ENCODE measurements around the gene EARS2. TPM values are rescaled to one million over a fixed set of nuclear protein-coding genes. Genes with fewer than 3 reads are reported as not detected.

EARS2 gene
- total and polyA plus RNA-seq, 9 of the 15 experiments (the other 6 are each of a cell fraction or from before 2014, with no cell fraction given) = 17.6 to 58.6 (median 36.3) TPM

- Histone ChIP-seq H4K20me1 (replicated peaks; ENCODE audit: control insufficient read depth, insufficient read depth, low read length) (peaks cover 15% of the 10 kb centered on the region), H3K4me1 (replicated peaks in 1 of 2; ENCODE audit: control insufficient read depth in 2 of 2, insufficient read depth in 2 of 2, low read length in 2 of 2) (peaks cover 34 to 41% of the 10 kb centered on the region in 2 experiments; a peak in 4 of 5 replicates), H3K9ac (ENCODE audit: insufficient read depth in 1 of 2, low read depth in 2 of 2, low read length in 2 of 2) (peak within 1 kb of the TSS; percentile 73 to 95), H3K27ac (ENCODE audit: extremely low read depth, low read depth, low read length) (peak within 1 kb of the TSS; percentile 83), H3K36me3 (ENCODE audit: control insufficient read depth, insufficient read depth, low read length) (peaks cover 21% of the 10 kb centered on the region; the same call in 2 of the 3 replicates), H3K27me3 (ENCODE audit: control insufficient read depth in 2 of 2, insufficient read depth in 2 of 2, low read length in 2 of 2) (no peaks in the 10 kb centered on the region), H3K4me2 (ENCODE audit: insufficient read depth, low read length) (peak within 1 kb of the TSS; percentile 88), H3K9me3 (replicated peaks; ENCODE audit: control insufficient read depth, insufficient read depth, low read depth, low read length) (no peaks in the 10 kb centered on the region), H3K79me2 (ENCODE audit: control insufficient read depth, insufficient read depth, low read length) (peaks cover 50% of the 10 kb centered on the region), H3K4me3 (peak within 1 kb of the TSS; percentile 62), H2AFZ (ENCODE audit: low read depth, low read length) (peak within 1 kb of the TSS; percentile 86), H3K9me1 (ENCODE audit: control insufficient read depth, insufficient read depth, low read length) (peaks cover 8% of the 10 kb centered on the region)
- ATAC-seq (peak; percentile 89), FAIRE-seq (peak; percentile 90), DNase-seq (ENCODE audit: extremely low read depth in 1 of 4, low spot score in 3 of 4) (peak; percentile 88 to 91 (median 90))
- BruUV-seq (replicated peaks) = TSS peak; percentile 62
- in situ Hi-C loops (cut with MboI) (no loop called here), intact Hi-C loops (cut with micrococcal nuclease) (no loop called here)
- under 1% methylated on average over 49 of the region's 71 CpGs for WGBS (ENCODE audit: insufficient coverage, low coverage, missing lambda C conversion rate)
- ChIA-PET CTCF (ENCODE audit: low intra/inter-chr PET ratio) (no interaction called here), POLR2A (interaction anchor here (0.5 to 2.6 kb wide), 8 partner anchors 10 to 1476 kb away, joined by 3 to 11 read pairs (median 4); no protein-coding TSS in a partner anchor)
- TF ChIP-seq IRF2 (CRISPR knock-in tag; IDR thresholded peaks at IDR 0.05) (peak; percentile 55; the same call in 1 of the 2 replicates), ZNF699 (CRISPR knock-in tag; IDR thresholded peaks at IDR 0.05; ENCODE audit: insufficient replicate concordance) (no peak), NFE2L1 (tag; IDR thresholded peaks at IDR 0.05; ENCODE audit: borderline replicate concordance, low read depth) (no peak), POLR2B (IDR thresholded peaks at IDR 0.05; ENCODE audit: low read depth, partially characterized antibody) (peak; percentile 27), SMARCE1 (IDR thresholded peaks at IDR 0.05) (no peak), REST (IDR thresholded peaks at IDR 0.05; ENCODE audit: borderline replicate concordance) (peak; percentile 81), REST (CRISPR knock-in tag; IDR thresholded peaks at IDR 0.05; ENCODE audit: low read depth) (peak; percentile 76; the same call in 1 of the 2 replicates), KDM2B (CRISPR knock-in tag; IDR thresholded peaks at IDR 0.05) (no peak), FOXM1 (IDR thresholded peaks at IDR 0.05; ENCODE audit: low read depth) (no peak), FOXM1 (CRISPR knock-in tag; IDR thresholded peaks at IDR 0.05; ENCODE audit: low read depth) (0 out of 2 replicates have a peak, but pooled peaks have one; percentile 68), E2F6 (IDR thresholded peaks at IDR 0.05; ENCODE audit: borderline replicate concordance in 1 of 2, extremely low read depth in 1 of 2, insufficient read depth in 1 of 2, insufficient read length in 1 of 2, low read depth in 1 of 2, low read length in 1 of 2, poor library complexity in 1 of 2, severe bottlenecking in 1 of 2) (peak; percentile 98 to 99)
Measured at GRCh38 chr16:23510164-23510914, 46.8 kb downstream of the EARS2 start, which contains the start of gene GGA2. Gene GGA2, minus strand, starts transcription at chr16:23510494. Its CDS starts 83 bp downstream, at chr16:23510411.
